Kasumi-1 (cell line): ENCODE data around the gene CHRNA9.

Experiments
- DNase-seq, 2 experiments: peaks; one replicate each; lab custom pipeline; 2025; lab: John Stamatoyannopoulos, UW

The CHRNA9 gene

GRCh38 chr4:40308528-40309122, 26.5 kb upstream of the CHRNA9 start:
- DNase-seq = no peak

DNA sequence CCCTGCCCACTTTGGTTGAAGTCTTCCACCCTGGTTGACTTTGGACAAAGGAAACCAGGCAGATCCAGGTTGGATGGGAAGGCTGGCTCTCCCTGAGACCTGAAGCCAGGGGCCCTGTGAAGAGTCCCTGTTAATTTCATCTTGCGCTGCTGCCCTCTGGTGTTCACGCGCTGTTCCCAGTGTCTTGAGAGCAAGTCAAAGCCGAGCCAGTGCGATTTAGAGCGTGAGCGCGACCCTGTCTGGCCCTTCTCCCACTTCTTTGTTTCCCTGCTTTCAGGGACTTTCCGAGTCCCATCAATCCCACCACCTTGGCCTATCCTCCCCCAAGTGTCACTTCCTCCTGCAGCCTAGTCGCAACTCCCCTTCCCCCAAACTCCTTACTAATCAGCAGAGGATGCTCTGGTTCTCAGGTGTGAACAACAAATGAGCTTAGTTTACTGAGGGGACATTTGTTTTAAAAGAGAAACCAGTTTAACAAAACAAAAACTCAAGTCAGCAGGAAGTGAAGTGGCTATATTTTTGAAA, 25.8 kb upstream of the CHRNA9 start:
- DNase-seq = no peak

DNA sequence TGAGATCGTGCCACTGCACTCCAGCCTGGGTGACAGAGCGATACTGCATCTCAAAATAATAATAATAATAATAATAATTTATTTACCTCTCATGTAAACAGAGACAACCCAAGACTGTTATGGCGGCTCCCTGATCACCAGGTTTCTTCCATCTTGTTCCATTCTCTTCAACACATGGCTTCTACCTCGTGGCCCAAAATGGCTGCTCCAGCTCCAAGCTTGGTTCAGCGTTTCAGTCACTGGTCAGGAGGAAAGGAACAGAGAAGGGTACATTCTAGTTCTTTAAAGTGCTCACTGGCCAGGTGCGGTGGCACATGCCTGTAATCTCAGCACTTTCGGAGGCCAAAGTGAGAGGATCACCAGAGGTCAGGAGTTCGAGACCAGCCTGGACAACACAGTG, 24.9 kb upstream of the CHRNA9 start:
- DNase-seq = no peak

DNA sequence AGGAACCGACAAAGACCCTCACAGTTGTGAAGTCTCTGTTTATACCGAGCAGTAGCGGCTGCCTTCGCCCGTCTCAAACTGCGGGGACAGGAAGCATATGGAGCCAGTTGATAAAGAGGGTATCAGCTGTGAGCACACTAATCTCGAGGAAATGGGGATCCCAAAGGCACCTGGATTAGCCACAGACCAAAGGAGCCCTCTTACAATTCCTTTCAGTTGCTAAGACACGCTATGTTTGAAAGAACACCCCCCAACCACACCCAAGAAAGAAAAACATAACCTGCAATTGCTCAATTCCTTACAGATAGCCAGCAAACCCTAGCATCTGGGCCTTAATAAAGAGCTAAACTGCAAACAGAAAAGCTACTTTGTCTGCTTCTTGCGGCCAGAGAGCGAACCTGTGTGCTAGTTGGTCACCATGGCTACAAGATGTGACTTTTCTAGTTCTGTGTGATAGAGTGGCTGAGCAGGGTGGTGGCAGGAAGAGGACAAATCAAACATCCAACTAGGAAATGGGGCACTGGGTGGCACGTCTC, 23.3 kb upstream of the CHRNA9 start:
- no peak for DNase-seq

DNA sequence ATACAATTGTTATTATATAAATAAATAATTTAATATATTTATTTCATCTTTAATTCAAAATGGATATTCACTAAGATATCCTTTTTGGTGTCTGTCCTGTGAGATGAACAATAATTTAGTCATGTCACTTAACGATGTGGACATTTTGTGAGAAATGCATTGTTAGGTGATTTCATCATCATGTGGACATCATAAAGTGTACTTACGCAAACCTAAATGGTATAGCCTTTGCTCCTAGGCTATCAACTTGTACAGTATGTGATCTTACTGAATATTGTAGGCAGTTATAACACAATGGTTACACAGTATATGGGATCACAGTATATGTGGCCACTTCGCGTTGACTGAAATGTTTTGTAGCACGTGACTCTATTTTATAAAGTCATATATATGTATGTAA, 20.2 kb upstream of the CHRNA9 start:
- DNase-seq = no peak

- no peak for DNase-seq
Measured at GRCh38 chr4:40316333-40316781, 18.8 kb upstream of the CHRNA9 start.

DNA sequence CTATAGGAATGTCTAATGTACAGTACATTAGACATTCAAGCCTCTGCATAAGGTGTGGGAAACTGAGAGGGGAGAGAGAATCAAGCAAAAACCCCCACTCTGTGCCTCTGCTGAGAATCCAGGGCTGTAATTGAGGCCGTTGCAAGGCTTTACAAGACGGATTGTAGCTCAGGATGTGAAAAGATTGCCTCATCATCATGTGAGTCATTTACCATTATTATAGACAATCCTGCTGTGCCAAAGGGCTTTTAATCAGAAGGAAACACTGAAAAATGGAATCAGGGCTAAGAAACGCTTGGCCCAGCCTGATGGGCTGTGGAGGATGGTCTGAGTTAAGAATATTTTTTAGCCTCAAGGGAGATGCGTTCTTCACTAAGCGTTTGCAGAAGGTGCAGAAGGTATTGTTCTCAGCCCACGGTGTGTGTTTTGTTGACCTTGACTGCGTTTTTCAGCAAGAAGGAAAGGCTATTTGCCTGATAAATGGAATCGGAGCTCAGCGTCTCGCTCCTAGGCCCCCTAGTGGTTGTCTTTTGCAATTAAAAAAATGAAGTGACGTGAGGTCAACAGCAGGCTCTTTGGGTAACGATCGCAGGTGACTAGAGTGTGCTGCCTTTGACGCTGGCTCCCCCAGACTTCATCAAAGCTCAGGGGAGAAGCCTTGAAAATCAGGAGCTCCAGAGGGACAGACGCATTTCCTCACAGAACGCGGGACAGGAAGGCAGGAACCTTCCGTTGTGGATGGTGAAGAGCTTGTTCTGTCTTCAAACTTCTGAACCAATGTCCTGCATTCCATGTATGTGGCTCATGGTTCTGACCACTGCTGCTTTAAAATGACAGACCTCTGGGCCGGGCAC, 18.1 kb upstream of the CHRNA9 start:
- no peak for DNase-seq

DNA sequence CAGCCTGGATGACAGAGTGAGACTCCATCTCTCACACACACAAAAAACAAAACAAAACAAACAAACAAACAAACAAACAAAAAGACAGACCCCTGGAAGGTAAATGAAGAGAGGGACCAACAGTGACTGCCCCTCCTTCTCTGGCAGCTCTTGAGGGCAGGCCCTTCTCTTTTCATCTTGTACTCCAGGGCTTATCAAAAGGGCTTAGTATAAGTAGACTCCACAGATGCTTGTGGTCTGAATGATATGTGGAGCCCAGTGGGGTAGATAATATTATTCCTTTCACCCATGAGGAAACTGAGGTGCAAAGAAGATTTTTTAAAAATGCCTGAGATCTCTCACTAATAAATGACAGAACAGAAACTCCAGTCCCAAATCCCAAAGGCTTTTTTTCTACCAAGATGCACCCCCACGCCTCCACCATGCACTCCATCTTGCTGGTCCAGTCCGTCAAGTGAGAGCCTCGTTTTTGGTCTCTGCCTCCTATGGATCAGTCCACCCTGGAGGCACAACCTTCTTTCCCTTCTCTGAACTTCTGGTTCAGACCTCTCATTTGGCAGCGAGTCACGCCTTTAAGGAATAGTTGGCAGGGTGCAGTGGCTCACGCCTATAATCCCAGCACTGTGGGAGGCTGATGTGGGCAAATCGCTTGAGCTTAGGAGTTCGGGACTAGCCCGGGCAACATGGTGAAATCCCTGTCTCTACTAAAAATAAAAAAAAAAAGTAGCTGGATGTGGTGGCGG, 17.0 kb upstream of the CHRNA9 start:
- DNase-seq = no peak

DNA sequence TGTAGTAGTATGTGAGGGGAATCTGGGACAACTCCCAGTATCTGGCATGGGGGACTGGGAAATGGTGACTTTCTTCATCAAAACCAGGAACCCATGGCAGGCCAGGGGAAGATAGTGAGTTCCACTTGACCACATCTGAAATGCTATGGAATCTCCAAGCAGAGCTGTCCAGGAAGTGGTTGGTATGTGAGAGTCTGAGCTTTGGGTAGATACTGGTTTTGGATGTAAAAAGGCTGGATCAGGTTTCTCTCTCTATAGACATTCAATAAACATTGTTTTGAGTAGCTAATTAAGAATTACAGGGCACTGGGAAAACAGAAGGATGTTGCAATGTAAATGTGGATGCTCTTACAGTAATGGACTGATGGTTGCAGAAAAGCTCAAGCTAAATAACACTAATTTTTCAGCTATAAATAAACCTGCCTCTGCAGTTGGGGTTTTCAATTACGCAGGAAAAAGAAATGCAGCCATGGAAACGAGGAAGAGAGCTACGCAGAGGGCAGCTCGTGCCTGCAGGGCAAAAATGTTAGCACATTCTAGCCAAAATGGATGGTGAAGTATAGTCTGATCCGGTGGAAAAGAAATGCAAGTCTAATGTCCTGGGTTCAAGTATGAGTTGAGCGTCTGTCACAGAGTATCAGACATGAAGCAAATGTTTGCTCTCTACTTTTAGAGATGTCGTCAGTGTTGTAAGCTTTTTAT, 13.4 kb upstream of the CHRNA9 start:
- DNase-seq = peak in 1 of 2 experiments; percentile 20

GRCh38 chr4:40322811-40323210, 12.3 kb upstream of the CHRNA9 start:
- no peak for DNase-seq

DNA sequence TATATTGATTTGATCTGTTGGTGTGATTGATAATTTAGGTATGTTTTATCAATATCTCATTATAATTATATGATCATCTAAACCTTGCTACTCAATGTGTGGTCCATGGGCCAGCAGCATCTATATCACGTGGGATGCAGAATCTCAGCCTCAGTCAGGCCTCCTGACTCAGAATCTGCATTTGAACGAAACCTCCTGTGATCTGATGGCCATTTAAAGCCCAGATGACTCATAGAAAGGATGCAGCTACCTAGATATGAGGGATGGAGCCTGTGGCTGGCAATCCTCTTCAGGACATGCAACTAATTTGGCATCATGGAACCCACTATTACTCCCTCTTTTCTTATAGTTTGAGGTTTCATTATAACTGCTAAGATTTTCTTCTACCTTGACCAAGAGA, 11.3 kb upstream of the CHRNA9 start:
- no peak for DNase-seq

DNA sequence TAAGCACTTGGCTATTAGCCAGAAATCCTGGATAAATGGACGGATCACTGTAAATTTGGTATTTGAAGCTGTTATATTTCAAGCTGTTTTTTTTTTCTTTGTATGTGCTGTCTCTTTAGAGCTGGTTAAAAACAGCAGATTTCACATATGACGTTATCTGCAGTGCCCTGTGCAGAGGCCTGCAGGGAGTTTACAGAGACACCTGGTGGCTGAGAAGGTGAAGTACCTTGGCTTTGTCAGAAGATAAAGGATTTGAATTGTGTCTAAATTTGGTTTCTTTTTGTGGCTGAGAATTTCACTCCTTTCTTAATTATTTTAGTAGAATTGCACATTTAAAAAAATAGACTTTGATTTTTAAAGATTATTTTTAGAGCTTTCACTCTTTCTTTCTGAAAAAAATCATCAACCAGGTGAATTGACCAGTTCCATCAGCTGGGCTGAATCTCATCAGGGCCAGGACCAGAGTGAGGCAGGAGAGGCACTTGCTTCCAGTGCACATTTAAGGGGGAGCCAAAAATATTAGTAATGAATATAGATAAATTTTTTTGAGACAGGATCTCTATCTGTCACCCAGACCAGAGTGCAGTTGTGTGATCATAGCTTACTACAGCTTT, 9.6 kb upstream of the CHRNA9 start:
- DNase-seq = peak; percentile 85 to 87

- DNase-seq = peak; percentile 96
Measured at GRCh38 chr4:40327340-40327739, 7.8 kb upstream of the CHRNA9 start.

- DNase-seq = no peak
Measured at GRCh38 chr4:40328383-40328782, 6.8 kb upstream of the CHRNA9 start.

GRCh38 chr4:40329805-40330204, 5.3 kb upstream of the CHRNA9 start:
- DNase-seq = no peak

DNA sequence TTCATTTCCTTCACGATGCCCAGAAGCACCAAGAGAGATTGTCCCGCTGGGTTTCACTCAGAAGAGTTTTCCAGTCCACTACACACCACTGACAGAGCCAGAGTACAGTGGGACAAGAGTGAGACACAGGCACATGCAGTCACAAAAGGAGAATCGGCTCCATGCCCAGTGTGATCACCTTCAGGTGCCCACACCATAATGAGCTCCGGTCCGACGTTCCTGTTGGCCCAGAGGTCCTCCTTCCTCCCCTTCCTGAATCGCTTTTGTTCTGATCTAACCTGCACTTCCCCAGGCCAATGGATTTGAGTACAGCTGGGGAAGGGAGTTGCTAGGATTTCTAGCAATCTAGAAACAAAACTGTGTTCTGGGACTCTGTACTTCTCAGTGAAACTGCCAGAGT, 4.6 kb upstream of the CHRNA9 start:
- DNase-seq = no peak

- no peak for DNase-seq
Measured at GRCh38 chr4:40331101-40331745, 3.9 kb upstream of the CHRNA9 start.

- no peak for DNase-seq
Measured at GRCh38 chr4:40331961-40332360, 3.2 kb upstream of the CHRNA9 start.

DNA sequence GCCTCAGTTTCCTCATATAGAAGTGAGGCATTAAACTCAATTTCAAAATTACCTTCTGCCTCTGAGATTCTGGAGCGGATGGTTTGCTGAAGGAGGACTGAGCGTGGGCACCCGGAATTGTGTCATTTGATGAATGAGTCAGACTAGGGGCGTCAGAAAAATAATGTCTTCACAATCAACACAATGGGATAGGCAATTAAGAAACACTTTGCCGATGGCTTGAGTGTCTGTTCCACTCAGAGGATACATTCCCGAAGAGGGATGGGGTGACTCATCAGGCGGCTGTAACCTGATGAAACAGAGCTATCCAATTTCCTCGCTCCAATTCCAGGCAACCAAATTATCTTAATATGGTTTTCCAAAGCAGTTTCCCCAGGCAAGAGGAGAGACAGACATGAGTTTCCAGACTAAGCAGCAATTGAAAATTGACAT, 1.2 kb upstream of the CHRNA9 start:
- DNase-seq = no peak

- DNase-seq = no peak
Measured at GRCh38 chr4:40335525-40335894, 377 bp downstream of the CHRNA9 start.

DNA sequence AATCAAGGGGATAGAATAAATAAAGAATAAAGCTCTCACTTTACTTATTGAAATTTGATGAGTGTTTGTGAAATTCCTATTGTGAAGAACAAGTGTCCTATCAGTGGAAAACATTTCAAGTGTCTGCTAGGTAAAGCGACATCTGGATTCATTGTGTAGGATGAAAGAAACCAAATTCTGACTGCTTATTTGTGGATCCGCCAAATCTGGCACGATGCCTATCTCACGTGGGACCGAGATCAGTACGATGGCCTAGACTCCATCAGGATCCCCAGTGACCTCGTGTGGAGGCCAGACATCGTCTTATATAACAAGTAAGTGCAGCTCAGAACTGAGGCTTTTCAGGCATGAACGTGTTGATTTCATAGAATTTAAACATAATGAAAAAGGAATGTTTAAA, 1.9 kb downstream of the CHRNA9 start:
- no peak for DNase-seq
